ENCODE measurements around the gene STK39.

GRCh38 chr2:168158586-168158985 lies 88.8 kb downstream of the STK39 start:
- TF ChIP-seq, protein P1, sequence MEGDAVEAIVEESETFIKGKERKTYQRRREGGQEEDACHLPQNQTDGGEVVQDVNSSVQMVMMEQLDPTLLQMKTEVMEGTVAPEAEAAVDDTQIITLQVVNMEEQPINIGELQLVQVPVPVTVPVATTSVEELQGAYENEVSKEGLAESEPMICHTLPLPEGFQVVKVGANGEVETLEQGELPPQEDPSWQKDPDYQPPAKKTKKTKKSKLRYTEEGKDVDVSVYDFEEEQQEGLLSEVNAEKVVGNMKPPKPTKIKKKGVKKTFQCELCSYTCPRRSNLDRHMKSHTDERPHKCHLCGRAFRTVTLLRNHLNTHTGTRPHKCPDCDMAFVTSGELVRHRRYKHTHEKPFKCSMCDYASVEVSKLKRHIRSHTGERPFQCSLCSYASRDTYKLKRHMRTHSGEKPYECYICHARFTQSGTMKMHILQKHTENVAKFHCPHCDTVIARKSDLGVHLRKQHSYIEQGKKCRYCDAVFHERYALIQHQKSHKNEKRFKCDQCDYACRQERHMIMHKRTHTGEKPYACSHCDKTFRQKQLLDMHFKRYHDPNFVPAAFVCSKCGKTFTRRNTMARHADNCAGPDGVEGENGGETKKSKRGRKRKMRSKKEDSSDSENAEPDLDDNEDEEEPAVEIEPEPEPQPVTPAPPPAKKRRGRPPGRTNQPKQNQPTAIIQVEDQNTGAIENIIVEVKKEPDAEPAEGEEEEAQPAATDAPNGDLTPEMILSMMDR (IDR thresholded peaks at IDR 0.05): no peak
- TF ChIP-seq POLR2A (IDR thresholded peaks at IDR 0.05): no peak
